ENCODE results near the gene AGBL4. TPM values are rescaled to one million over a fixed set of nuclear protein-coding genes. Genes with fewer than 3 reads are reported as not detected.

AGBL4 gene
- total RNA-seq, 1 donor from 2014 or later, result not detected

DNA sequence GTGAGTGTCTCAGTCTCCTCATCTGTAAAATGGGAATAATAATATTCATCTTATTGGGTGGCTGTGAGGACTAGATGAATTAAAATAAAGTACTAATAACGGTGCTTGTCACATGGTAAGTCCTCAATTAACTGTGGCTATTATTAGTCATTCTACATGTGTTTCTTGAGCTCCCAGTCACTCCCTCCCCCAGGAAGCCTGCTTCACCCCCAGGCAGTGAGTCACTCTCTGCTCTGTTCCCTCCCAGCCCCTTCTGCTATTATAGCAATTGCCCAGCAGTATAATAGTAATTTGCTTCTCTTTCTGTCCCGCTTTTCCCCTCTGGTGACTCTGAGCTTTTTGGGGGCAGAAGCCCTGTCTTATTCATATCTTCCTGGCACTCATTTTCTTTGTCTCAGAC is 1349.1 kb downstream of the AGBL4 start:
- TF ChIP-seq, protein P1, sequence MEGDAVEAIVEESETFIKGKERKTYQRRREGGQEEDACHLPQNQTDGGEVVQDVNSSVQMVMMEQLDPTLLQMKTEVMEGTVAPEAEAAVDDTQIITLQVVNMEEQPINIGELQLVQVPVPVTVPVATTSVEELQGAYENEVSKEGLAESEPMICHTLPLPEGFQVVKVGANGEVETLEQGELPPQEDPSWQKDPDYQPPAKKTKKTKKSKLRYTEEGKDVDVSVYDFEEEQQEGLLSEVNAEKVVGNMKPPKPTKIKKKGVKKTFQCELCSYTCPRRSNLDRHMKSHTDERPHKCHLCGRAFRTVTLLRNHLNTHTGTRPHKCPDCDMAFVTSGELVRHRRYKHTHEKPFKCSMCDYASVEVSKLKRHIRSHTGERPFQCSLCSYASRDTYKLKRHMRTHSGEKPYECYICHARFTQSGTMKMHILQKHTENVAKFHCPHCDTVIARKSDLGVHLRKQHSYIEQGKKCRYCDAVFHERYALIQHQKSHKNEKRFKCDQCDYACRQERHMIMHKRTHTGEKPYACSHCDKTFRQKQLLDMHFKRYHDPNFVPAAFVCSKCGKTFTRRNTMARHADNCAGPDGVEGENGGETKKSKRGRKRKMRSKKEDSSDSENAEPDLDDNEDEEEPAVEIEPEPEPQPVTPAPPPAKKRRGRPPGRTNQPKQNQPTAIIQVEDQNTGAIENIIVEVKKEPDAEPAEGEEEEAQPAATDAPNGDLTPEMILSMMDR (IDR thresholded peaks at IDR 0.05), result no peak
- H3K9me3 ChIP-seq, result no peaks in the 10 kb centered on the region
- ATAC-seq, result no peak
- DNase-seq, result no peak
- H3K27ac ChIP-seq, result no peak overlapping the region
- no peaks in the 10 kb centered on the region for H3K4me1 ChIP-seq
- no peaks in the 10 kb centered on the region for H3K36me3 ChIP-seq
- H3K4me3 ChIP-seq, result no peak overlapping the region
- intact Hi-C loops (cut with DNase I), result no loop called here
- no peaks in the 10 kb centered on the region for H3K27me3 ChIP-seq

DNA sequence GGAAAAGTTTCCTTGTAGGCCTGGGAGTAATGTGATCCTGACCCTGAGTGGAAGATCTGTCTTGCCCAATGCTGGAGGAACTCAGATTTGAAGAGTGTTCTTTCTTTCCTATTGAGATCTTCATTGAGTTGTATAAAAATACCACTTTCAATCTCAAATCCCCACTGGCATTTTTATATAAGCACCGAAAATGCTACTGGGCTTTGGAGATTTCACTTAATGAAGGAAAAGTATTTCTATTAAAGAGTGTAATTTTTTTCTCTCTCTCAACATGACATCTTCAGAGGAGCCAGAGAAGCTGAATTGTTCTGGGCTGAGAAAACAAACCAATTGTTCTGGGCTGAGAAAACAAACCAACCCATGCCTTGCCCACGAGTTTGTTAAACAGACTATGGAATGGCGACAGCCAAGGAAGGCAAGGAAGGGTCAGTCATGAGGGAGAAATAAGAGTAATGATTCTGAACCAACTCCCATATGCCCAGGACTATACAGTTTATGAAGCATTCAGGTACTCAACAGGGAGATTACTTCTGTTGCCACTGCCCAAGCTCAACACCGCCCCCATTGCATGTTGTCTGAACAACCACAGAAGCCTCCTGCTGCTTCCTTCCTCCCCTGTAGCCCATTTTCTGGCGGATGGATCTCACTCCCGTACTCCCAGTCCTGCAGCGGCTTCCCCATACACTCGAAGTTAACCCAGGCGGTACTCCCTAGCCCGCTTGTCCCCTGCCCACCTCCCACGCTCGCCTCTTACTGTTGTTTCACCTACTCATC is 1350.2 kb downstream of the AGBL4 start:
- Histone ChIP-seq H3K27ac (no peak overlapping the region), H3K9me3 (no peaks in the 10 kb centered on the region), H3K27me3 (no peaks in the 10 kb centered on the region), H3K36me3 (no peaks in the 10 kb centered on the region), H3K4me3 (no peak overlapping the region), H3K4me1 (no peaks in the 10 kb centered on the region)
- no peak for ATAC-seq
- TF ChIP-seq, protein P1 (IDR thresholded peaks at IDR 0.05), result no peak
- DNase-seq, result no peak
- intact Hi-C loops (cut with DNase I), result no loop called here

DNA sequence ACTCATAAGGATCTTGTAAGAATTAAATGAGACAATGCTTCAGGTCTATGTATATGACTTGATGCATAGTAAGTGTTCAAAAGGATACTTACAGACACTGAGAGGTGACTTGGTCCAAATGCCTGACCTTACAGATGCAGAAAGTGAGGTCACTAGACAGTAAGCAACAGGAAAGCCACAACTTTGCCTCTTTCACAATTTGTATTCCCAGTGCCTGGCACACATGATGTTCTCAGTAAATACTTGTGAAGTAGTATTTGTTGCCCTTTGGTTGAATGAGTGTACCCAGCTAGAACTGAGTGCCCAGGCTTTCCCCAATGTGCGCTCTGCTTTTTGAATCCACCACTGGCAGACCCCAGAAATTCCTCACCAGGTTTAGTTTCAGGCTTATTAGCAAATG is 1352.2 kb downstream of the AGBL4 start:
- Histone ChIP-seq H3K27ac (no peak overlapping the region), H3K36me3 (no peaks in the 10 kb centered on the region), H3K4me3 (no peak overlapping the region), H3K9me3 (no peaks in the 10 kb centered on the region), H3K4me1 (no peaks in the 10 kb centered on the region), H3K27me3 (no peaks in the 10 kb centered on the region)
- no peak for ATAC-seq
- TF ChIP-seq, protein P1 (IDR thresholded peaks at IDR 0.05), result no peak
- DNase-seq, result no peak
- intact Hi-C loops (cut with DNase I), result no loop called here

DNA sequence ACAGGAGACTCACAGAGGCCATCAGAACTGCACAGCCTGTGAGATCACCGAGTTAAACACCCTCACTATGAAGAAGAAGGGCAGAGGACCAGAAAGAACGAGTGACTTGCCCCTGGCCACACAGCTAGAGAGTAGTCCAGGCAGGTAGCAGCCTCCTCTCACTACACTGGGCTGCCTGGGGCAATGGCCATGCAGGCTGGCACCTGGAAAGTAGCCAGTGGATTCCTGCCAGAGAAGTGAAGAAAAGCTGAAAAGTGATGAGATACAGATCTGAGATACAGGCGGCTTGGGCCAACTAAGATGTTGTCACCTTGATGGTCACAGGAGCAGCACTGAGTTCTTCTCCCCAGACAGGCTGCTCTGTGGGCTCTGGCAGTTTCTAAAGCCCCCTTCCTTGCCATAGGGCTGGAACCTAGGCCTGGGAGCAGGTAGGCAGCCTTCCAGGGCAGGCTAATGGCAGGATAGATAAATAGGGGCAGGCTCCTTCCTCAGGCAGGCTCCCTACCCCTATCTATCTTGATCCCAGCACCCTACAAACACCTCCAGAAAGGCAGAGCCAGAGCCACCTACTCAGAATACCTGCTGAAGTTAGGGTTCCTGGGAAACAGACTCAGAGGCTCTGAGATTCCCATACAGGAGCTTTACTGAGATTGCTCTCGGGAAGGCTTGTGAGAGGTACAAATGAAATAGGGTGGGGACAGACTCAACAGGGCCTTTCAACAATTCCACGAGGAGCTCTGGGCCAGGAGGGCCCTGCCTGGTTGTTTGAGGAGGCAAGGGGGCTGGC is 1353.3 kb downstream of the AGBL4 start:
- TF ChIP-seq, protein P1 (IDR thresholded peaks at IDR 0.05), result no peak

DNA sequence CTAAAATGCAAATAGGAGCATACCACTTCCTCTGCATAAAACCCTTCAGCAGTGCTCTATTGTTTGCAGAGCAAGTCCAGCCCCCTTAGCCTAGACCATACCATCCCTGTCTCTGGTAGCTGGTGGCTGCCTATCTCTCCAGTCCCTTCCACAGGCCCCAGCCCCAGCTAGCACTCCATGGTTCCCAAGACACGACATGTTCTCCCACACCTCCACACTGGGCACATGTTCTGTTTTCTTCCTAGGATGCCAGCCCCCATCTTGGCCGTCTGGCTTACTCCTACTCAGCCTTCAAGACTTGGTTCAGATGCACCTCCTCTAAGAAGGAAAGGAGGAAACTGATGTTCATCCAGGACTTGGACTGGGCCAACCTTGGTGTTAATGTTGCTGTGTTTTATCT is 1355.4 kb downstream of the AGBL4 start:
- DNase-seq (no peak), ATAC-seq (no peak)
- no peak overlapping the region for H3K4me3 ChIP-seq
- H3K27ac ChIP-seq, result no peak overlapping the region
- H3K4me1 ChIP-seq, result no peaks in the 10 kb centered on the region
- H3K36me3 ChIP-seq, result no peaks in the 10 kb centered on the region
- intact Hi-C loops (cut with DNase I), result no loop called here
- no peaks in the 10 kb centered on the region for H3K9me3 ChIP-seq
- no peaks in the 10 kb centered on the region for H3K27me3 ChIP-seq
- TF ChIP-seq, protein P1 (IDR thresholded peaks at IDR 0.05), result no peak

More for the DNA sequence above, 1353.3 kb downstream of the AGBL4 start:
- H3K4me1 ChIP-seq, result no peaks in the 10 kb centered on the region
- intact Hi-C loops (cut with DNase I), result no loop called here
- no peaks in the 10 kb centered on the region for H3K36me3 ChIP-seq
- ATAC-seq, result no peak
- no peak overlapping the region for H3K4me3 ChIP-seq
- DNase-seq, result no peak
- H3K27me3 ChIP-seq, result no peaks in the 10 kb centered on the region
- H3K9me3 ChIP-seq, result no peaks in the 10 kb centered on the region
- H3K27ac ChIP-seq, result no peak overlapping the region

All from upper lobe of right lung (tissue), 1 donor.